Gastrocnemius medialis (tissue), 4 donors: ENCODE measurements around the gene TMIGD2. TPM values are rescaled to one million over a fixed set of nuclear protein-coding genes. Genes with fewer than 3 reads are reported as not detected.
A peak's percentile ranks its signal among the peaks of the same experiment; 100 is the strongest.

Experiments used
- ATAC-seq, 2 donors: fragments of 150-250 bp; one replicate each; pipeline ENCODE4 v1.9.1; 2016
- DNase-seq, 2 donors: peaks; one replicate each; pipeline ENCODE4 v3.0.0-alpha.2; 2019
- H3K27ac ChIP-seq, 4 donors: fragments of 200-600 bp; sonication (generic); 1 replicate in 1 of 4; 2 replicates in 3 of 4; pipeline ENCODE4 v1.5.1; 2016 to 2018; ENCODE audit warnings: mild to moderate bottlenecking in 2 of 4, moderate library complexity in 1 of 4
- H3K27me3 ChIP-seq, 3 donors: fragments of 200-600 bp; sonication (generic) in 2 of 3; 1 replicate in 1 of 3; 2 replicates in 2 of 3; pipeline versions ENCODE4 v1.5.1 to v1.6.0; 2016 to 2019; ENCODE audit warnings: mild to moderate bottlenecking in 1 of 3, moderate library complexity in 1 of 3
- H3K36me3 ChIP-seq, 2 donors: fragments of 200-600 bp; sonication (generic) in 1 of 2; one replicate each; pipeline ENCODE4 v1.5.1; 2017 to 2018
- H3K4me1 ChIP-seq, 2 donors: fragments of 200-600 bp; sonication (generic) in 1 of 2; one replicate each; pipeline ENCODE4 v1.5.1; 2016 to 2017; ENCODE audit warnings: mild to moderate bottlenecking in 2 of 2
- H3K4me3 ChIP-seq, 4 donors: fragments of 200-600 bp; sonication (generic) in 3 of 4; 1 replicate in 1 of 4; 2 replicates in 3 of 4; pipeline ENCODE4 v1.5.1; 2016 to 2019; ENCODE audit warnings: mild to moderate bottlenecking in 2 of 4
- H3K9me3 ChIP-seq, 3 donors: fragments of 200-600 bp; sonication (generic) in 2 of 3; 1 replicate in 1 of 3; 2 replicates in 2 of 3; pipeline ENCODE4 v1.5.1; 2016 to 2019
- CTCF ChIP-seq, 5 experiments: fragments of 450-650 bp in 3 of 5; fragments of 200-600 bp in 2 of 5; sonication (generic) in 2 of 5; IDR thresholded peaks in 4 of 5; conservative IDR thresholded peaks in 1 of 5; 1 replicate in 4 of 5; 2 replicates in 1 of 5; pipeline ENCODE4 v1.5.1; 2016 to 2019; ENCODE audit warnings: antibody characterized with exemption in 5 of 5, mild to moderate bottlenecking in 3 of 5, moderate library complexity in 3 of 5
- POLR2A ChIP-seq, 2 donors: fragments of 450-650 bp; IDR thresholded peaks; one replicate each; pipeline ENCODE4 v1.6.1; 2017; ENCODE audit warnings: antibody characterized with exemption in 2 of 2, mild to moderate bottlenecking in 2 of 2, moderate library complexity in 2 of 2
- in situ Hi-C, 4 donors: fragments of 200-750 bp; cut with MboI; loops; one replicate each; pipeline versions ENCODE4 v1.15.0 to v1.8.0; 2017; ENCODE audit warnings: low sequenced_read_pairs in 4 of 4
- intact Hi-C: fragments of 100-400 bp; cut with DNase I; formaldehyde crosslinking; loops from one replicate; pipeline ENCODE4 v1.15.1; 2023; ENCODE audit warnings: low total_unique reads
- total RNA-seq, 4 donors: library from RNA; depleted of rRNA; stranded (reverse); fragments of >200 nt; gene quantifications; one replicate each; pipeline versions ENCODE4 v1.1.0 to v1.2.3, GENCODE V29; 2016

TMIGD2 gene
- total RNA-seq, 4 donors from 2014 or later, result not detected

- no peak for TF ChIP-seq POLR2A (IDR thresholded peaks at IDR 0.05)
- no peak for TF ChIP-seq CTCF (IDR thresholded peaks at IDR 0.05 in 4 of 5, conservative IDR thresholded peaks at IDR 0.05 in 1 of 5)
- DNase-seq (no peak), ATAC-seq (no peak)
- Histone ChIP-seq H3K9me3 (no peaks in the 10 kb centered on the region), H3K27ac (no peak overlapping the region), H3K27me3 (peaks cover 35 to 40% (median 38%) of the 10 kb centered on the region in 3 donors), H3K4me1 (peaks cover 0 to 11% of the 10 kb centered on the region in 2 donors), H3K36me3 (no peaks in the 10 kb centered on the region), H3K4me3 (peak overlapping the region; percentile 22 to 41 (median 34))
- in situ Hi-C loops (no loop called here), intact Hi-C loops (no loop called here)
Observed at GRCh38 chr19:4279530-4280422, 22.4 kb downstream of the TMIGD2 start.

- H3K27ac ChIP-seq, result no peak overlapping the region
- peaks cover 35 to 38% (median 36%) of the 10 kb centered on the region in 3 donors for H3K27me3 ChIP-seq
- H3K36me3 ChIP-seq, result no peaks in the 10 kb centered on the region
- ATAC-seq (no peak), DNase-seq (no peak)
- in situ Hi-C loops, result no loop called here
- H3K9me3 ChIP-seq, result no peaks in the 10 kb centered on the region
- H3K4me3 ChIP-seq, result peak overlapping the region; percentile 22 to 41 (median 34)
- peaks cover 0 to 11% of the 10 kb centered on the region in 2 donors for H3K4me1 ChIP-seq
- TF ChIP-seq CTCF (IDR thresholded peaks at IDR 0.05 in 4 of 5, conservative IDR thresholded peaks at IDR 0.05 in 1 of 5) (no peak), POLR2A (IDR thresholded peaks at IDR 0.05) (no peak)
- intact Hi-C loops, result no loop called here
Observed at GRCh38 chr19:4279267-4279529, 23.0 kb downstream of the TMIGD2 start.

GRCh38 chr19:4278419-4279266, 23.5 kb downstream of the TMIGD2 start, which contains the start of gene SHD:
Gene SHD, plus strand, starts transcription at chr19:4279266. Its CDS starts 798 bp downstream, at chr19:4280064.
- Histone ChIP-seq H3K27ac (no peak within 1 kb of the TSS), H3K36me3 (no peaks in the 10 kb centered on the region), H3K4me3 (peak within 1 kb of the TSS; percentile 22 to 41 (median 34)), H3K4me1 (peaks cover 0 to 11% of the 10 kb centered on the region in 2 donors), H3K9me3 (no peaks in the 10 kb centered on the region), H3K27me3 (peaks cover 35 to 38% (median 36%) of the 10 kb centered on the region in 3 donors)
- ATAC-seq (no peak), DNase-seq (no peak)
- in situ Hi-C loops, result no loop called here
- intact Hi-C loops, result no loop called here
- TF ChIP-seq CTCF (IDR thresholded peaks at IDR 0.05 in 4 of 5, conservative IDR thresholded peaks at IDR 0.05 in 1 of 5) (no peak), POLR2A (IDR thresholded peaks at IDR 0.05) (no peak)

GRCh38 chr19:4278010-4278409, 24.2 kb downstream of the TMIGD2 start:
- in situ Hi-C loops (no loop called here), intact Hi-C loops (no loop called here)
- DNase-seq (no peak), ATAC-seq (no peak)
- H3K9me3 ChIP-seq, result no peaks in the 10 kb centered on the region
- no peak overlapping the region for H3K27ac ChIP-seq
- H3K4me3 ChIP-seq, result no peak overlapping the region
- H3K27me3 ChIP-seq, result peaks cover 32 to 38% (median 36%) of the 10 kb centered on the region in 3 donors
- no peak for TF ChIP-seq CTCF (IDR thresholded peaks at IDR 0.05 in 4 of 5, conservative IDR thresholded peaks at IDR 0.05 in 1 of 5)
- no peak for TF ChIP-seq POLR2A (IDR thresholded peaks at IDR 0.05)
- H3K4me1 ChIP-seq, result peaks cover 0 to 11% of the 10 kb centered on the region in 2 donors
- no peaks in the 10 kb centered on the region for H3K36me3 ChIP-seq
